Panc1 (cell line): ENCODE results near the gene FBXL12. TPM values are rescaled to one million over a fixed set of nuclear protein-coding genes. Genes with fewer than 3 reads are reported as not detected.

ENCODE experiments used
- ATAC-seq: fragments of 200-7000 bp; cut with Tn5 transposase; 2 replicates; pipeline ENCODE4 v1.9.1; 2020; ENCODE audit warnings: mild to moderate bottlenecking, moderate library complexity
- BruUV-seq: library from RNA; stranded (reverse); fragments of 400-500 nt; replicated peaks from 2 replicates; lab custom pipeline; 2021; lab: Mats Ljungman, UMichigan
- CTCF ChIA-PET: fragments of 300-600 bp; sonication (Branson Sonifier 250); formaldehyde crosslinking; loops from one replicate; lab custom pipeline; 2022; ENCODE audit warnings: antibody characterized with exemption; lab: Charles Lee
- POLR2A ChIA-PET: fragments of 300-600 bp; sonication (Branson Sonifier 250); formaldehyde crosslinking; loops from one replicate; lab custom pipeline; 2022; ENCODE audit warnings: antibody characterized with exemption; lab: Charles Lee
- DNase-seq: peaks from one replicate; pipeline ENCODE4 v3.0.0-alpha.2; 2010; ENCODE audit warnings: low read depth, low spot score
- H3K27ac ChIP-seq: 2 replicates; pipeline ENCODE4 v1.5.1; 2011; ENCODE audit warnings: mild to moderate bottlenecking, low read length, inconsistent platforms
- H3K27me3 ChIP-seq: fragments of 200-500 bp; sonication (Bioruptor generic); 2 replicates; pipeline ENCODE4 v1.6.0; 2014; ENCODE audit warnings: low read length, inconsistent platforms; ENCODE audit not compliant: control insufficient read depth, insufficient read depth
- H3K36me3 ChIP-seq: fragments of 200-500 bp; sonication (Bioruptor generic); 2 replicates; pipeline ENCODE4 v1.5.1; 2014; ENCODE audit warnings: inconsistent platforms, mild to moderate bottlenecking, low read length, moderate library complexity; ENCODE audit not compliant: control insufficient read depth, insufficient read depth
- H3K4me1 ChIP-seq: 2 replicates; pipeline ENCODE4 v1.5.1; 2011; ENCODE audit warnings: inconsistent platforms, mild to moderate bottlenecking, low read length, moderate library complexity; ENCODE audit not compliant: control insufficient read depth, insufficient read depth
- H3K4me3 ChIP-seq, 2 experiments: 2 replicates each; pipeline ENCODE4 v1.5.1; 2011 to 2012; ENCODE audit warnings: low read depth in 2 of 2, low read length in 2 of 2, mild to moderate bottlenecking in 2 of 2, inconsistent platforms in 1 of 2, moderate library complexity in 1 of 2
- H3K9me3 ChIP-seq: fragments of 200-500 bp; sonication (Bioruptor generic); 2 replicates; pipeline ENCODE4 v1.5.1; 2014; ENCODE audit warnings: low read depth, mild to moderate bottlenecking, inconsistent platforms, low read length, moderate library complexity; ENCODE audit not compliant: control insufficient read depth, insufficient read depth
- POLR2AphosphoS5 ChIP-seq: IDR thresholded peaks from 2 replicates; pipeline ENCODE4 v1.6.1; 2012; ENCODE audit warnings: mild to moderate bottlenecking, low read depth, low read length, moderate library complexity
- SIN3A ChIP-seq: IDR thresholded peaks from 2 replicates; pipeline ENCODE4 v1.6.1; 2012; ENCODE audit warnings: low read depth, mild to moderate bottlenecking, low read length, moderate library complexity, borderline replicate concordance; ENCODE audit not compliant: insufficient read depth
- TCF7L2 ChIP-seq: IDR thresholded peaks from 2 replicates; pipeline ENCODE4 v1.6.1; 2011; ENCODE audit warnings: mild to moderate bottlenecking, low read depth, low read length, inconsistent platforms
- in situ Hi-C: cut with HindIII; loops from 2 replicates; pipeline ENCODE4 v1.10.0; 2016; ENCODE audit warnings: low sequenced_read_pairs, low pct_unique_long_range_greater_than_20kb
- intact Hi-C: fragments of 100-400 bp; cut with micrococcal nuclease; formaldehyde crosslinking; loops from one replicate; pipeline ENCODE4 v1.10.0; 2022; ENCODE audit not compliant: unreplicated experiment
- total RNA-seq: library from RNA; stranded (reverse); gene quantifications from one replicate; pipeline ENCODE4 v1.2.1, GENCODE V29; 2021; ENCODE audit not compliant: unreplicated experiment
- TF ChIP-seq, protein P1 (sequence below), 2 experiments: IDR thresholded peaks; 2 replicates each; pipeline ENCODE4 v1.6.1; 2011 to 2012; ENCODE audit warnings: low read depth in 2 of 2, control low read depth in 1 of 2, low read length in 1 of 2, mild to moderate bottlenecking in 1 of 2, moderate library complexity in 1 of 2; ENCODE audit not compliant: insufficient read depth in 1 of 2
- TF ChIP-seq, protein P2 (sequence below): fragments of 450-650 bp; IDR thresholded peaks from 2 replicates; pipeline ENCODE4 v1.5.1; 2017; ENCODE audit warnings: mild to moderate bottlenecking

FBXL12 gene
- total RNA-seq, 1 experiment from 2014 or later: 29.2 TPM

DNA sequence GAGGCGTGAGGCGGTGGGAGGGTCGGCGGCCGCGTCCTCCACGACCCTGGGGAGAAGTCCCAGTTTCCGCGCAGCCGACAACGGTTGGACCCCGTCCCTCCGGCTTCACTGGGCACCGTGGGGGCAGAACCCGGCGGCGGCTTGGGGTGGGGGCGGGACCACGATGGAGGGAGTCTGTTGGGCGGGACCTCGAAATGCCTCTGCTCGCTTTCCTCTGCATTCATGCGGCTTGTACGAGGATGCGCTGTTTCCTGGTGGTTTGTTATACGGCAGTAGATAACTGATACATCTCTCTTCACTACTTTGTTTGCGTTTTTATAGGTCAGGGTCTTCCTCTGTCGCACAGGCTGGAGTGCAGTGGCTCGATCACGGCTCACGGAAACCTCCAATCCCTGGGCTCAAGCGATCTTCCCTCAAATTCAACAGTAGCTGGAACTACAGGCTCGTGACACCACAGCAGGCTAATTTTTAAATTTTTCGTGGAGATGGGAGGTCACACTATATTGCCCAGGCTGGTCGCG, 25.7 kb downstream of the FBXL12 start:
- H3K4me1 ChIP-seq: no peaks in the 10 kb centered on the region; the same call in 1 of the 2 replicates
- TSS peak; percentile 86 for BruUV-seq
- no peaks in the 10 kb centered on the region for H3K27me3 ChIP-seq
- H3K4me3 ChIP-seq: peak overlapping the region; percentile 68 to 72
- no peaks in the 10 kb centered on the region for H3K36me3 ChIP-seq
- TF ChIP-seq, protein P1, sequence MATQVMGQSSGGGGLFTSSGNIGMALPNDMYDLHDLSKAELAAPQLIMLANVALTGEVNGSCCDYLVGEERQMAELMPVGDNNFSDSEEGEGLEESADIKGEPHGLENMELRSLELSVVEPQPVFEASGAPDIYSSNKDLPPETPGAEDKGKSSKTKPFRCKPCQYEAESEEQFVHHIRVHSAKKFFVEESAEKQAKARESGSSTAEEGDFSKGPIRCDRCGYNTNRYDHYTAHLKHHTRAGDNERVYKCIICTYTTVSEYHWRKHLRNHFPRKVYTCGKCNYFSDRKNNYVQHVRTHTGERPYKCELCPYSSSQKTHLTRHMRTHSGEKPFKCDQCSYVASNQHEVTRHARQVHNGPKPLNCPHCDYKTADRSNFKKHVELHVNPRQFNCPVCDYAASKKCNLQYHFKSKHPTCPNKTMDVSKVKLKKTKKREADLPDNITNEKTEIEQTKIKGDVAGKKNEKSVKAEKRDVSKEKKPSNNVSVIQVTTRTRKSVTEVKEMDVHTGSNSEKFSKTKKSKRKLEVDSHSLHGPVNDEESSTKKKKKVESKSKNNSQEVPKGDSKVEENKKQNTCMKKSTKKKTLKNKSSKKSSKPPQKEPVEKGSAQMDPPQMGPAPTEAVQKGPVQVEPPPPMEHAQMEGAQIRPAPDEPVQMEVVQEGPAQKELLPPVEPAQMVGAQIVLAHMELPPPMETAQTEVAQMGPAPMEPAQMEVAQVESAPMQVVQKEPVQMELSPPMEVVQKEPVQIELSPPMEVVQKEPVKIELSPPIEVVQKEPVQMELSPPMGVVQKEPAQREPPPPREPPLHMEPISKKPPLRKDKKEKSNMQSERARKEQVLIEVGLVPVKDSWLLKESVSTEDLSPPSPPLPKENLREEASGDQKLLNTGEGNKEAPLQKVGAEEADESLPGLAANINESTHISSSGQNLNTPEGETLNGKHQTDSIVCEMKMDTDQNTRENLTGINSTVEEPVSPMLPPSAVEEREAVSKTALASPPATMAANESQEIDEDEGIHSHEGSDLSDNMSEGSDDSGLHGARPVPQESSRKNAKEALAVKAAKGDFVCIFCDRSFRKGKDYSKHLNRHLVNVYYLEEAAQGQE (IDR thresholded peaks at IDR 0.05; ENCODE audit: insufficient read depth in 1 of 2, low read depth in 2 of 2, low read length in 1 of 2): no peak
- TF ChIP-seq TCF7L2 (no peak), SIN3A (no peak), POLR2AphosphoS5 (no peak)
- TF ChIP-seq, protein P2, sequence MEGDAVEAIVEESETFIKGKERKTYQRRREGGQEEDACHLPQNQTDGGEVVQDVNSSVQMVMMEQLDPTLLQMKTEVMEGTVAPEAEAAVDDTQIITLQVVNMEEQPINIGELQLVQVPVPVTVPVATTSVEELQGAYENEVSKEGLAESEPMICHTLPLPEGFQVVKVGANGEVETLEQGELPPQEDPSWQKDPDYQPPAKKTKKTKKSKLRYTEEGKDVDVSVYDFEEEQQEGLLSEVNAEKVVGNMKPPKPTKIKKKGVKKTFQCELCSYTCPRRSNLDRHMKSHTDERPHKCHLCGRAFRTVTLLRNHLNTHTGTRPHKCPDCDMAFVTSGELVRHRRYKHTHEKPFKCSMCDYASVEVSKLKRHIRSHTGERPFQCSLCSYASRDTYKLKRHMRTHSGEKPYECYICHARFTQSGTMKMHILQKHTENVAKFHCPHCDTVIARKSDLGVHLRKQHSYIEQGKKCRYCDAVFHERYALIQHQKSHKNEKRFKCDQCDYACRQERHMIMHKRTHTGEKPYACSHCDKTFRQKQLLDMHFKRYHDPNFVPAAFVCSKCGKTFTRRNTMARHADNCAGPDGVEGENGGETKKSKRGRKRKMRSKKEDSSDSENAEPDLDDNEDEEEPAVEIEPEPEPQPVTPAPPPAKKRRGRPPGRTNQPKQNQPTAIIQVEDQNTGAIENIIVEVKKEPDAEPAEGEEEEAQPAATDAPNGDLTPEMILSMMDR: no peak
- in situ Hi-C loops (no loop called here), intact Hi-C loops (loop anchor here (10.0 kb wide), 1 partner anchor 208 kb away; the partner anchor contains the start of gene ZNF121)
- CTCF ChIA-PET: no interaction called here
- ATAC-seq (peak; percentile 62), DNase-seq (no peak)
- H3K9me3 ChIP-seq: no peaks in the 10 kb centered on the region
- POLR2A ChIA-PET: no interaction called here
- peak overlapping the region; percentile 81 for H3K27ac ChIP-seq

DNA sequence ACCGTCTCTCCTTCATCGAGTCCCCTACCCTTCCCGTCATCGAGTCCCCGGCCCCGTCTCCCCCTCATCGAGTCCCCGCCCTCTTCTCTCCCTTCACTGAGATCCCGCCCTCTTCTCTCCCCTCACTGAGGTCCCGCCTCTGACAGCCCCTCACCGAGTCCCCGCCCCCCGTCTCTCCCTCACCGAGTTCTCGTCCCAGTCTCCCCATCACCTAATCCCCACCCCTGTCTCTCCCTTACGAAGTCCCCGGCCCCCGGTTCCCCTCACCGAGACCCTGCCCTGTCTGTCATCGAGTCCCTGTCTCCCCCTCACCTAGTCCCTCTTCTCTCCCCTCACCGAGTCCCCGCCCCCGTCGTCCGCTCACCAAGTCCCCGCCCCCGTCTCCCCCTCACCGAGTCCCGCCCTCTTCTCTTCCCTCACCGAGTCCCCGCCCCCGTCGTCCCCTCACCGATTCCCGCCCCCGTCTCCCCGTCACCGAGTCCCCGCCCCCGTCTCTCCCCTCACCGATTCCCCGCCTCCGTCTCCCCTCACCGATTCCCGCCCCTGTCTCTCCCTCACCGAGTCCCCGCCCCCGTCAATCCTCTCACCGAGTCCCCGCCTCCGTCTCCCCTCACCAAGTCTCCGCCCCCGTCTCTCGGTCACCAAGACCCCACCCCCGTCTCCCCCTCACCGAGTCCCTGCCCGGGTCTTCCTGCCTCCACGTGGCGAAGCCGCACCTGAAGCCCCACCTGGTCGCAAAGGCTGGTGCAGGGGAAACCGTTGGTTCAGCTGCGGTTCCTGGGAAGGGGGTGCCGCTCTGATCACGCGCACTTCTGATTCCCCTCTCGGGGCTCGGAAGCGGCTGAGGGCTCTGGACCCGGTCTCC, 26.4 kb downstream of the FBXL12 start:
- ChIA-PET CTCF (no interaction called here), POLR2A (no interaction called here)
- TF ChIP-seq TCF7L2 (no peak), SIN3A (no peak), POLR2AphosphoS5 (no peak)
- TF ChIP-seq, protein P1 (IDR thresholded peaks at IDR 0.05; ENCODE audit: insufficient read depth in 1 of 2, low read depth in 2 of 2, low read length in 1 of 2): no peak
- TF ChIP-seq, protein P2: no peak
- Histone ChIP-seq H3K4me3 (peak overlapping the region; percentile 68 to 72), H3K27me3 (no peaks in the 10 kb centered on the region), H3K4me1 (no peaks in the 10 kb centered on the region; the same call in 1 of the 2 replicates), H3K9me3 (no peaks in the 10 kb centered on the region), H3K27ac (peak overlapping the region; percentile 81), H3K36me3 (no peaks in the 10 kb centered on the region)
- no TSS peak for BruUV-seq
- in situ Hi-C loops: no loop called here
- intact Hi-C loops: loop anchor here (10.0 kb wide), 1 partner anchor 208 kb away; the partner anchor contains the start of gene ZNF121
- ATAC-seq (peak; percentile 72), DNase-seq (peak; percentile 61)
